ENCODE results near the gene PHACTR3. TPM values are rescaled to one million over a fixed set of nuclear protein-coding genes. Genes with fewer than 3 reads are reported as not detected.
"Not testable (repeated sequence)": the region's sequence is repeated elsewhere in the genome, so short reads cannot be mapped to it uniquely, and the experiment has no call there.

Gene PHACTR3
- total and polyA plus RNA-seq, 2 donors (not counting 1 experiment from before 2014, with no cell fraction given), result not detected

DNA sequence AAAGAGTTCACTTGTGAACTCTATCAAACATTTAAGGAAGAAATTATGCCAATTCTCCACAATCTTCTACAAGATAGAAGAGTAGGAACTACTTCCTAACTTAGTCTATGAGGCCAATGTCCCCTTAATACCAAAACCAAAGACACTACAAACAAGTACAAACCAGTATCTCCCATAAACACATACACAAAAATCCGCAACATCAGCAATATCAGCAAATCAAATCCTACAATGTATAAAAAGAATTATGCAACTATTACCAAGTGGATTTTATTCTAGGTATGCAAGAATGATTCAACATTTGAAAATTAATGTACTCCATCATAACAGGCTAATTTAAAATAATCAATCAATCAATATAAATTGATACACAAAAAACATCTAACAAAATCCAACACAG lies 283.7 kb downstream of the PHACTR3 start:
- Histone ChIP-seq H4K20me1 (ENCODE audit: control insufficient read depth, extremely low read depth, insufficient read depth, low read length) (no peaks in the 10 kb centered on the region), H3K79me2 (ENCODE audit: control insufficient read depth, insufficient read depth, low read length) (no peaks in the 10 kb centered on the region), H3K27ac (ENCODE audit: insufficient read depth, low read length) (no peak overlapping the region), H2AFZ (ENCODE audit: low read length) (no peak overlapping the region), H3K36me3 (ENCODE audit: control insufficient read depth, insufficient read depth, low read length) (no peaks in the 10 kb centered on the region), H3K4me2 (ENCODE audit: extremely low read depth, insufficient read depth, low read length) (no peak overlapping the region), H3K9me3 (ENCODE audit: control insufficient read depth, insufficient read depth, low read depth, low read length) (no peaks in the 10 kb centered on the region), H3K4me1 (ENCODE audit: control insufficient read depth, extremely low read depth, insufficient read depth, low read length) (no peaks in the 10 kb centered on the region), H3K4me3 (replicated peaks in 1 of 4; ENCODE audit: control extremely low read depth in 1 of 4, insufficient read depth in 1 of 4, low read depth in 3 of 4, low read length in 4 of 4) (no peak overlapping the region), H3K9ac (ENCODE audit: insufficient read depth, low read length) (no peak overlapping the region), H3K27me3 (ENCODE audit: control insufficient read depth, insufficient read depth, low read length) (no peaks in the 10 kb centered on the region)
- no peak for DNase-seq (ENCODE audit: low read depth in 2 of 2)
- TF ChIP-seq, protein P1, sequence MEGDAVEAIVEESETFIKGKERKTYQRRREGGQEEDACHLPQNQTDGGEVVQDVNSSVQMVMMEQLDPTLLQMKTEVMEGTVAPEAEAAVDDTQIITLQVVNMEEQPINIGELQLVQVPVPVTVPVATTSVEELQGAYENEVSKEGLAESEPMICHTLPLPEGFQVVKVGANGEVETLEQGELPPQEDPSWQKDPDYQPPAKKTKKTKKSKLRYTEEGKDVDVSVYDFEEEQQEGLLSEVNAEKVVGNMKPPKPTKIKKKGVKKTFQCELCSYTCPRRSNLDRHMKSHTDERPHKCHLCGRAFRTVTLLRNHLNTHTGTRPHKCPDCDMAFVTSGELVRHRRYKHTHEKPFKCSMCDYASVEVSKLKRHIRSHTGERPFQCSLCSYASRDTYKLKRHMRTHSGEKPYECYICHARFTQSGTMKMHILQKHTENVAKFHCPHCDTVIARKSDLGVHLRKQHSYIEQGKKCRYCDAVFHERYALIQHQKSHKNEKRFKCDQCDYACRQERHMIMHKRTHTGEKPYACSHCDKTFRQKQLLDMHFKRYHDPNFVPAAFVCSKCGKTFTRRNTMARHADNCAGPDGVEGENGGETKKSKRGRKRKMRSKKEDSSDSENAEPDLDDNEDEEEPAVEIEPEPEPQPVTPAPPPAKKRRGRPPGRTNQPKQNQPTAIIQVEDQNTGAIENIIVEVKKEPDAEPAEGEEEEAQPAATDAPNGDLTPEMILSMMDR (conservative IDR thresholded peaks at IDR 0.05 in 1 of 2, IDR thresholded peaks at IDR 0.05 in 1 of 2; ENCODE audit: low read depth in 1 of 2, low read length in 2 of 2), result no peak
- TF ChIP-seq EZH2 (IDR thresholded peaks at IDR 0.05; ENCODE audit: low read length, missing control alignments), result no peak

DNA sequence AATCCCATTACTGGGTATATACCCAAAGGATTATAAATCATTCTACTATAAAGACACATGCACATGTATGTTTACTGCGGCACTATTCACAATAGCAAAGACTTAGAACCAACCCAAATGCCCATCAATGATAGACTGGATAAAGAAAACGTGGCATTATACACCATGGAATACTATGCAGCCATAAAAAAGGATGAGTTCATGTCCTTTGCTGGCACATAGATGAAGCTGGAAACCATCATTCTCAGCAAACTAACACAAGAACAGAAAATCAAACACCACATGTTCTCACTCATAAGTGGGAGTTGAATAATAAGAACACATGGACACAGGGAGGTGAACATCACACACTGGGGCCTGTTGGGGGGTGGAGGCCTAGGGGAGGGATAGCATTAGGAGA lies 285.7 kb downstream of the PHACTR3 start:
- not testable (repeated sequence) for H3K36me3 ChIP-seq (ENCODE audit: control insufficient read depth, insufficient read depth, low read length); H3K9ac ChIP-seq (ENCODE audit: insufficient read depth, low read length); H3K27ac ChIP-seq (ENCODE audit: insufficient read depth, low read length); H2AFZ ChIP-seq (ENCODE audit: low read length); H3K4me1 ChIP-seq (ENCODE audit: control insufficient read depth, extremely low read depth, insufficient read depth, low read length); H3K9me3 ChIP-seq (ENCODE audit: control insufficient read depth, insufficient read depth, low read depth, low read length); H3K79me2 ChIP-seq (ENCODE audit: control insufficient read depth, insufficient read depth, low read length); H3K4me2 ChIP-seq (ENCODE audit: extremely low read depth, insufficient read depth, low read length); H3K4me3 ChIP-seq (replicated peaks in 1 of 4; ENCODE audit: control extremely low read depth in 1 of 4, insufficient read depth in 1 of 4, low read depth in 3 of 4, low read length in 4 of 4); H4K20me1 ChIP-seq (ENCODE audit: control insufficient read depth, extremely low read depth, insufficient read depth, low read length); DNase-seq (ENCODE audit: low read depth in 2 of 2); H3K27me3 ChIP-seq (ENCODE audit: control insufficient read depth, insufficient read depth, low read length)

DNA sequence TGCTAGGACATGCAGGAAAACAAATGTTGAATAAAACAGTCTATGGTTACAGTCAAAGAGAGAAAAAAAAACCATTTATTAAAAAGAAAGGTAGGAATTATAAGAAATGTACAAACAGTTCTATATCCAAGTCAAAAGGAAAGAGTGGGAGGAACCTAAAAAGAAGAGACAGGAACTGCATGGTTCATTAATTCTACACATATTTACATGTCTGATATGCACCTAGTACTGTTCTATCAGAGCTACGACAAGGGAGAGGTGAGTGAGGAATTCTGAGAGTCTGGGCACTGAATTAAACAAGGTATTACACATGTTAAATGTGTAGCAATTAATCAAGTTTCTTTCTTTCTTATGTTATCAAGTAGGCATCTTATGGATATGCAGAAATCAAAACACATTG lies 287.2 kb downstream of the PHACTR3 start:
- Histone ChIP-seq H4K20me1 (ENCODE audit: control insufficient read depth, extremely low read depth, insufficient read depth, low read length) (no peaks in the 10 kb centered on the region), H3K4me1 (ENCODE audit: control insufficient read depth, extremely low read depth, insufficient read depth, low read length) (no peaks in the 10 kb centered on the region), H3K27me3 (ENCODE audit: control insufficient read depth, insufficient read depth, low read length) (no peaks in the 10 kb centered on the region), H3K9me3 (ENCODE audit: control insufficient read depth, insufficient read depth, low read depth, low read length) (no peaks in the 10 kb centered on the region), H3K36me3 (ENCODE audit: control insufficient read depth, insufficient read depth, low read length) (no peaks in the 10 kb centered on the region), H3K4me2 (ENCODE audit: extremely low read depth, insufficient read depth, low read length) (no peak overlapping the region), H3K79me2 (ENCODE audit: control insufficient read depth, insufficient read depth, low read length) (no peaks in the 10 kb centered on the region), H3K9ac (ENCODE audit: insufficient read depth, low read length) (no peak overlapping the region), H2AFZ (ENCODE audit: low read length) (no peak overlapping the region), H3K4me3 (replicated peaks in 1 of 4; ENCODE audit: control extremely low read depth in 1 of 4, insufficient read depth in 1 of 4, low read depth in 3 of 4, low read length in 4 of 4) (no peak overlapping the region), H3K27ac (ENCODE audit: insufficient read depth, low read length) (no peak overlapping the region)
- no peak for TF ChIP-seq EZH2 (IDR thresholded peaks at IDR 0.05; ENCODE audit: low read length, missing control alignments)
- TF ChIP-seq, protein P1 (conservative IDR thresholded peaks at IDR 0.05 in 1 of 2, IDR thresholded peaks at IDR 0.05 in 1 of 2; ENCODE audit: low read depth in 1 of 2, low read length in 2 of 2), result no peak
- DNase-seq (ENCODE audit: low read depth in 2 of 2), result no peak
